ENCODE measurements around the gene THRB.
"Not testable (repeated sequence)": the region's sequence is repeated elsewhere in the genome, so short reads cannot be mapped to it uniquely, and the experiment has no call there.

Gene THRB

GRCh38 chr3:24135280-24135679 is 359.4 kb downstream of the THRB start:
- no peak for DNase-seq

- no peak for DNase-seq
Observed at GRCh38 chr3:24133942-24134341, 360.7 kb downstream of the THRB start.

- DNase-seq = no peak
Observed at GRCh38 chr3:24133436-24133835, 361.2 kb downstream of the THRB start.

- DNase-seq = no peak
Observed at GRCh38 chr3:24129549-24129948, 365.1 kb downstream of the THRB start.

GRCh38 chr3:24128199-24129005 is 366.2 kb downstream of the THRB start:
- no peak for DNase-seq

GRCh38 chr3:24123596-24123995 is 371.1 kb downstream of the THRB start:
- DNase-seq = no peak

GRCh38 chr3:24120434-24120833 is 374.2 kb downstream of the THRB start:
- no peak for DNase-seq

GRCh38 chr3:24119321-24119751 is 375.3 kb downstream of the THRB start:
- DNase-seq = no peak

- no peak for DNase-seq
Observed at GRCh38 chr3:24117508-24117907, 377.1 kb downstream of the THRB start.

GRCh38 chr3:24111711-24112110 is 382.9 kb downstream of the THRB start:
- no peak for DNase-seq

GRCh38 chr3:24110051-24110450 is 384.6 kb downstream of the THRB start:
- DNase-seq = no peak

- DNase-seq = no peak
Observed at GRCh38 chr3:24101676-24102168, 392.9 kb downstream of the THRB start.

- no peak for DNase-seq
Observed at GRCh38 chr3:24100696-24101402, 393.8 kb downstream of the THRB start.

GRCh38 chr3:24096695-24097290 is 397.9 kb downstream of the THRB start:
- no peak for DNase-seq

GRCh38 chr3:24096271-24096670 is 398.4 kb downstream of the THRB start:
- DNase-seq = no peak

GRCh38 chr3:24094818-24095217 is 399.8 kb downstream of the THRB start:
- DNase-seq = not testable (repeated sequence)

- DNase-seq = no peak
Observed at GRCh38 chr3:24088782-24089181, 405.9 kb downstream of the THRB start.

- DNase-seq = no peak
Observed at GRCh38 chr3:24087469-24087868, 407.2 kb downstream of the THRB start.

GRCh38 chr3:24086617-24087404 is 407.8 kb downstream of the THRB start:
- DNase-seq = no peak

GRCh38 chr3:24086206-24086605 is 408.4 kb downstream of the THRB start:
- no peak for DNase-seq

- DNase-seq = no peak
Observed at GRCh38 chr3:24072193-24072592, 422.5 kb downstream of the THRB start.

- DNase-seq = no peak
Observed at GRCh38 chr3:24069045-24069444, 425.6 kb downstream of the THRB start.

- no peak for DNase-seq
Observed at GRCh38 chr3:24067483-24067882, 427.2 kb downstream of the THRB start.

Data from activated CD4-positive, CD25-positive, alpha-beta regulatory T cell treated with anti-CD3 and anti-CD28 coated beads, Interleukin-2, amount 50 U/mL, for 72 hours (primary cell).